Measurements from ENCODE around the gene KRT25. TPM values are rescaled to one million over a fixed set of nuclear protein-coding genes. Genes with fewer than 3 reads are reported as not detected.
A peak's percentile ranks its signal among the peaks of the same experiment; 100 is the strongest.

KRT25 gene
- total RNA-seq, 1 experiment from 2014 or later: not detected

GRCh38 chr17:40763752-40764151, 8.6 kb upstream of the KRT25 start:
- DNase-seq (ENCODE audit: low read depth, low spot score): no peak
- Histone ChIP-seq H3K9me2 (ENCODE audit: insufficient read depth) (no peaks in the 10 kb centered on the region), H3K4me1 (ENCODE audit: control insufficient read depth in 1 of 2, insufficient read depth in 2 of 2, low read length in 2 of 2) (no peaks in the 10 kb centered on the region), H3K79me2 (ENCODE audit: insufficient read depth, low read length) (no peaks in the 10 kb centered on the region), H3K9me3 (ENCODE audit: control insufficient read depth in 1 of 2, insufficient read depth in 1 of 2, low read depth in 1 of 2, low read length in 2 of 2) (peaks cover 8 to 14% of the 10 kb centered on the region in 2 experiments; a peak in 3 of 4 replicates), H2AFZ (ENCODE audit: low read depth, low read length, poor library complexity, severe bottlenecking) (no peak overlapping the region), H4K20me1 (ENCODE audit: insufficient read depth) (no peaks in the 10 kb centered on the region), H3K4me3 (replicated peaks in 1 of 2; ENCODE audit: low read depth in 1 of 2, low read length in 2 of 2) (no peak overlapping the region), H3K27me3 (ENCODE audit: insufficient read depth, low read length) (no peaks in the 10 kb centered on the region), H3K36me3 (ENCODE audit: control insufficient read depth in 1 of 2, insufficient read depth in 2 of 2, low read length in 2 of 2) (no peaks in the 10 kb centered on the region), H3K9ac (ENCODE audit: low read length) (no peak overlapping the region), H3K27ac (ENCODE audit: low read depth, low read length) (no peak overlapping the region), H3K4me2 (ENCODE audit: low read length) (no peak overlapping the region)
- no peak for ATAC-seq
- BruUV-seq (replicated peaks): no TSS peak
- ChIA-PET RAD21 (ENCODE audit: low non-redundant PET in 1 of 2, low total read pairs in 2 of 2, uncharacterized antibody in 2 of 2, unreplicated experiment in 2 of 2) (no interaction called here), CTCF (no interaction called here), POLR2A (no interaction called here)
- TF ChIP-seq CBX3 (IDR thresholded peaks at IDR 0.05; ENCODE audit: low read depth): peak; percentile 87; the same call in 1 of the 2 replicates
- no peak for TF ChIP-seq CEBPB (IDR thresholded peaks at IDR 0.05; ENCODE audit: low read depth)
- TF ChIP-seq ZBTB33 (IDR thresholded peaks at IDR 0.05; ENCODE audit: extremely low read depth, insufficient replicate concordance, low read length): no peak
- TF ChIP-seq, protein P1, sequence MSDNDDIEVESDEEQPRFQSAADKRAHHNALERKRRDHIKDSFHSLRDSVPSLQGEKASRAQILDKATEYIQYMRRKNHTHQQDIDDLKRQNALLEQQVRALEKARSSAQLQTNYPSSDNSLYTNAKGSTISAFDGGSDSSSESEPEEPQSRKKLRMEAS (IDR thresholded peaks at IDR 0.05): no peak
- no peak for TF ChIP-seq CTCF (IDR thresholded peaks at IDR 0.05 in 2 of 3, conservative IDR thresholded peaks at IDR 0.05 in 1 of 3; ENCODE audit: borderline replicate concordance in 1 of 3, insufficient read depth in 1 of 3, low read depth in 2 of 3, low read length in 2 of 3)
- no peak for TF ChIP-seq YY1 (IDR thresholded peaks at IDR 0.05; ENCODE audit: extremely low read depth, insufficient replicate concordance, low read depth, low read length)
- intact Hi-C loops (cut with micrococcal nuclease): no loop called here

Measured in HCT116 (cell line).